Ureter (tissue), 1 donor: Measurements from ENCODE around the gene KRT34. TPM values are rescaled to one million over a fixed set of nuclear protein-coding genes. Genes with fewer than 3 reads are reported as not detected.
"Not testable (repeated sequence)": the region's sequence is repeated elsewhere in the genome, so short reads cannot be mapped to it uniquely, and the experiment has no call there.

Source experiments
- DNase-seq: peaks from one replicate; pipeline ENCODE4 v3.0.0-alpha.2; 2020; ENCODE audit warnings: low spot score
- total RNA-seq: library from RNA; stranded (reverse); gene quantifications from one replicate; pipeline ENCODE4 v1.2.4, GENCODE V29; 2023
- donor health status: DM: yes; HTN: yes; CAD: no.

KRT34 gene
- total RNA-seq, 1 donor from 2014 or later, result not detected

- DNase-seq, result no peak
These were observed 16.0 kb downstream of the KRT34 start for GRCh38 chr17:41366070-41366469.

GRCh38 chr17:41363881-41364280, 18.2 kb downstream of the KRT34 start:
- DNase-seq, result no peak

GRCh38 chr17:41360296-41360995, 21.7 kb downstream of the KRT34 start:
- DNase-seq, result no peak

- no peak for DNase-seq
These were observed 27.6 kb downstream of the KRT34 start for GRCh38 chr17:41354536-41354935.

GRCh38 chr17:41352597-41353366, 29.3 kb downstream of the KRT34 start:
- DNase-seq, result no peak

- DNase-seq, result no peak
These were observed 30.9 kb downstream of the KRT34 start for GRCh38 chr17:41351177-41351576.

GRCh38 chr17:41350381-41350878, 31.7 kb downstream of the KRT34 start, which contains the start of gene KRT33A:
KRT33A (minus strand) TSS chr17:41350828; CDS start chr17:41350767, 61 bp downstream.
- DNase-seq, result not testable (repeated sequence)

GRCh38 chr17:41347869-41348760, 34.0 kb downstream of the KRT34 start:
- no peak for DNase-seq

GRCh38 chr17:41346421-41346820, 35.7 kb downstream of the KRT34 start:
- DNase-seq, result not testable (repeated sequence)

- no peak for DNase-seq
These were observed 36.1 kb downstream of the KRT34 start for GRCh38 chr17:41345992-41346391.

GRCh38 chr17:41343029-41343428, 39.1 kb downstream of the KRT34 start:
- DNase-seq, result no peak

GRCh38 chr17:41340934-41341861, 40.9 kb downstream of the KRT34 start:
- DNase-seq, result no peak

GRCh38 chr17:41340494-41340893, 41.6 kb downstream of the KRT34 start:
- DNase-seq, result no peak

- peak; percentile 19 for DNase-seq
These were observed 42.4 kb downstream of the KRT34 start for GRCh38 chr17:41339571-41340172.

GRCh38 chr17:41338961-41339485, 43.1 kb downstream of the KRT34 start:
- DNase-seq, result peak; percentile 43

GRCh38 chr17:41335747-41336146, 46.4 kb downstream of the KRT34 start:
- DNase-seq, result no peak

- DNase-seq, result no peak
These were observed 47.5 kb downstream of the KRT34 start for GRCh38 chr17:41334385-41335305.

GRCh38 chr17:41333836-41334235, 48.3 kb downstream of the KRT34 start:
- no peak for DNase-seq

GRCh38 chr17:41333098-41333497, 49.0 kb downstream of the KRT34 start:
- no peak for DNase-seq
